Liver (tissue), 3 donors: Measurements from ENCODE around the gene MROH8.

ENCODE experiments used
- ATF3 ChIP-seq: IDR thresholded peaks from 2 replicates; pipeline ENCODE4 v1.6.1; 2016; ENCODE audit warnings: antibody characterized with exemption
- TF ChIP-seq, protein P1 (sequence below): fragments of 150-350 bp; IDR thresholded peaks from 2 replicates; pipeline ENCODE4 v1.5.1; 2017; ENCODE audit warnings: improper control_type of control experiment, low read depth, low read length; ENCODE audit not compliant: missing input control
- donor health status: healthy.
- donor health status: healthy.

DNA sequence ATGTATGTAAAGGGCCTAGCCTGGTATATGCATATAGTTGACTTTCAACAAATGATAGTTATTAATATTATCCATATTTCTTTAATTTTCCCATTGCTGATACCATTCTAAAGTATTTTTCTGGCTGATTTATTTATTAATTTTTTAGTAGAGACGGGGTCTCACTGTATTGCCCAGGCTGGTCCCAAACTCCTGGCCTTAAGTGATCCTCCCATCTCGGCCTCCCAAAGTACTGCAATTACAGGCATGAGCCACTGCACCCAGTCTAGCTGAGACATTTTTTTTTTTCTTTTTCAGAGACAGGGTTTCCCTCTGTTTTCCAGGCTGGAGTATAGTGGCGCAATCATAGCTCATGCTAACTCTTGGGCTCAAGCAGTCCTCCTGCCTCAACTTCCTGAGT lies 29.8 kb upstream of the MROH8 start:
- TF ChIP-seq, protein P1, sequence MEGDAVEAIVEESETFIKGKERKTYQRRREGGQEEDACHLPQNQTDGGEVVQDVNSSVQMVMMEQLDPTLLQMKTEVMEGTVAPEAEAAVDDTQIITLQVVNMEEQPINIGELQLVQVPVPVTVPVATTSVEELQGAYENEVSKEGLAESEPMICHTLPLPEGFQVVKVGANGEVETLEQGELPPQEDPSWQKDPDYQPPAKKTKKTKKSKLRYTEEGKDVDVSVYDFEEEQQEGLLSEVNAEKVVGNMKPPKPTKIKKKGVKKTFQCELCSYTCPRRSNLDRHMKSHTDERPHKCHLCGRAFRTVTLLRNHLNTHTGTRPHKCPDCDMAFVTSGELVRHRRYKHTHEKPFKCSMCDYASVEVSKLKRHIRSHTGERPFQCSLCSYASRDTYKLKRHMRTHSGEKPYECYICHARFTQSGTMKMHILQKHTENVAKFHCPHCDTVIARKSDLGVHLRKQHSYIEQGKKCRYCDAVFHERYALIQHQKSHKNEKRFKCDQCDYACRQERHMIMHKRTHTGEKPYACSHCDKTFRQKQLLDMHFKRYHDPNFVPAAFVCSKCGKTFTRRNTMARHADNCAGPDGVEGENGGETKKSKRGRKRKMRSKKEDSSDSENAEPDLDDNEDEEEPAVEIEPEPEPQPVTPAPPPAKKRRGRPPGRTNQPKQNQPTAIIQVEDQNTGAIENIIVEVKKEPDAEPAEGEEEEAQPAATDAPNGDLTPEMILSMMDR = no peak
- no peak for TF ChIP-seq ATF3
